Stimulated activated CD4-positive, alpha-beta T cell treated with anti-CD3 and anti-CD28 coated beads, Interleukin-12 subunit alpha, Interleukin-12 subunit beta, amount 100 ng/mL, for 24 hours (primary cell): ENCODE measurements around the gene SOX8.
"Not testable (repeated sequence)": the region's sequence is repeated elsewhere in the genome, so short reads cannot be mapped to it uniquely, and the experiment has no call there.

Experiments
- DNase-seq, 2 experiments: peaks; one replicate each; pipeline ENCODE4 v3.0.0-alpha.2; 2020; ENCODE audit warnings: low read depth in 2 of 2

SOX8 gene

GRCh38 chr16:1025183-1025809, 43.7 kb downstream of the SOX8 start:
- not testable (repeated sequence) for DNase-seq

GRCh38 chr16:1026057-1026783, 44.6 kb downstream of the SOX8 start:
- no peak for DNase-seq

GRCh38 chr16:1026784-1027500, 45.4 kb downstream of the SOX8 start:
- no peak for DNase-seq

DNA sequence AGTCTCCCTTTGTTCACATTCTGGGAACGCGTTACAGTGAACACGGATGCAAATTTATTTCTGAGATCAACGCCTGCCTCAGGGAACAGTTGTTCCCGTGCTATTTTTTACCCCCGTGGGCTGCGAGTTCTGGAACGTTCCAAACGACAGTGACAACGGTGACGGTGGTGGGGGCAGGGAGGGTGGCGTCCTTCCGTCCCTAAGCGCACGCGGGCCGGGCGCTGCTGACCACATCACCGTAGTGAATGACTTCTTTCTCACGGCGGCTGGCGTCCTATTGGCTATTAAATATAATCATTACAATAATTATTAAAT, 45.9 kb downstream of the SOX8 start:
- no peak for DNase-seq

- DNase-seq: no peak
Measured at GRCh38 chr16:1028056-1028455, 46.5 kb downstream of the SOX8 start.

DNA sequence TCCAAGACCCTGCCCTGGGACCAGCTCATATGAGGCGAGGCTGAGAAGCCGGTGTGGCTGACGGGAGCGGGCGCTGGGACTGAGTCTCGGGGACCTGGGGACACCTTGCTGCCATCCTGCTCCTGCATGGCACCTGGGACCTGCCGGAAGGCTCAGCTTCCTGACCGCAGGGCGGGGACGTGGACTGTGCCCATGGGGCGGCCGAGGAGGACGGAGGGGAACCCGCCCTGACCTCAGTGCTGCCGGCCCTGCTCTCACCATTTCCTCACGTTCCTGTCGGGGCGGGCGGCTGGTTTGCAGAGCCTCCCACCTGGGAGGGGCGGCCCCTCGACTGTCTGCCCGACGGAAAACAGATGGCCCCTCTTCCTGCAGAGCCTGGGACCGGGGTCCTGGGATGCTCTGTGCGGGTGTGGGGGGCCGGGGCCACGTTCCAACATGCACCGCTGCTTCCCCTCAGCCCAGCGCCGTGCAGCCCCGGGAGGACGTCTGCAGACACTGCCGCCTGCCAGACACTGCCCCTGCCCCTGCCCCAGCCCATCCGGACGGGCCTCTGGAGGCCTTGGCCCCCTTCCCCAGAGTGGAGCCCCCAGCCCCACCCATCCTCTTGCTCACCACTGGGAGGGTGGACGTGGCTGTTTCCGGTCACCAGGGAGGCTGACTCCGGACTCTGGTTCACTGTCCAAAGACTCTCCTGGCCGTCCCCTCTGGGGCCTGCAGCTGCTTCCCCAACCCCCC, 47.1 kb downstream of the SOX8 start:
- DNase-seq: no peak

DNA sequence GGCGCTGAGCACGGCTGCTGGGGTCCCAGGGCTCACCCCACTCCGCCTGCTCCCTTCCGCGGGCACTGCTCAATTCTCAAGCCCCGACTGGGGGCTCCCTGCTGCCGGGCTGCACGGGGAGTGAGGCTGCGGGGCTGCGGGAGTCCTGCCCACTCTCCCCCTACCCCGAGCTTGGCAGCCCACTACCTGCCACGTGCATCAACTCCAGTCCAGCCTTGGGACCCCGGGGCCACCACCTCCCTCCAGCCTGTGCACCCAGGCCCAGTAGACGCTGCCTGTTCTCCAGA, 47.6 kb downstream of the SOX8 start:
- no peak for DNase-seq

DNA sequence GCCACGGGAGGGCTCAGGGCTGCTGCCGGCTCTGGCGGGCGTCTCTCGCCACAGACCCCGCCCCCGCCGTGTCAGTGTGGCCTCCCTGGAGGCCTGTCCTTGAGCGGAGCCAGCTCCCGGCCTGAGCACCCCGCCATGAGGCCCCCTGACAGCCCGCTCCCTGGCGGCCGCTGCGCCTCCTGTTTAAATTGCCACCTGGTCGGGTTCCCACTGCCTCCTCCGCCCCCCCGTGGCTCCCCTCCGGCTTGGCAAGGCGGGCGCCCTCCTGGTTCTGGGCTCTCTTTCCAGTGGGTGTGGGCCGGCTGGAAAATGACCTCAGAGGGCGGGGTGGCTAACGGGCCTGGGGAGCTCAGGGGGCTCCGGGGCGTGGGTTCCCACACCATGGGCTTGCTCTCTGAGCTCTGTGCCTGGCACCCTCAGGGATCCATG, 48.9 kb downstream of the SOX8 start:
- no peak for DNase-seq

GRCh38 chr16:1031666-1032065, 50.1 kb downstream of the SOX8 start:
- DNase-seq: no peak

DNA sequence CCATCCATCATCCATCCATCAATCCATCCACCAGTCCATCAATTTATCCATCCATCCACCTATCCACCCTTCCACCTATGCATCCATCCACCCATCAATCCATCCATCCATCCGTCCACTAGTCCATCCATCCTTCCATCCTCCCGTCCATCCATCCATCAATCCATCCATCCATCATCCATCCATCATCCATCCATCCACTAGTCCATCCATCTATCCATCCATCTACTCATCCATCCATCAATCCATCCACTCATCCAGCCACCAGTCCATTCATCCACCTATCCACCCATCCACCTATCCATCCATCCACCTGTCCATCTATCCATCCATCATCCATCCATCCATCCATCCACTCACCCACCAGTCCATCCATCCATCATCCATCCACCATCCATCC, 51.0 kb downstream of the SOX8 start:
- no peak for DNase-seq

- no peak for DNase-seq
Measured at GRCh38 chr16:1033128-1033679, 51.6 kb downstream of the SOX8 start.

DNA sequence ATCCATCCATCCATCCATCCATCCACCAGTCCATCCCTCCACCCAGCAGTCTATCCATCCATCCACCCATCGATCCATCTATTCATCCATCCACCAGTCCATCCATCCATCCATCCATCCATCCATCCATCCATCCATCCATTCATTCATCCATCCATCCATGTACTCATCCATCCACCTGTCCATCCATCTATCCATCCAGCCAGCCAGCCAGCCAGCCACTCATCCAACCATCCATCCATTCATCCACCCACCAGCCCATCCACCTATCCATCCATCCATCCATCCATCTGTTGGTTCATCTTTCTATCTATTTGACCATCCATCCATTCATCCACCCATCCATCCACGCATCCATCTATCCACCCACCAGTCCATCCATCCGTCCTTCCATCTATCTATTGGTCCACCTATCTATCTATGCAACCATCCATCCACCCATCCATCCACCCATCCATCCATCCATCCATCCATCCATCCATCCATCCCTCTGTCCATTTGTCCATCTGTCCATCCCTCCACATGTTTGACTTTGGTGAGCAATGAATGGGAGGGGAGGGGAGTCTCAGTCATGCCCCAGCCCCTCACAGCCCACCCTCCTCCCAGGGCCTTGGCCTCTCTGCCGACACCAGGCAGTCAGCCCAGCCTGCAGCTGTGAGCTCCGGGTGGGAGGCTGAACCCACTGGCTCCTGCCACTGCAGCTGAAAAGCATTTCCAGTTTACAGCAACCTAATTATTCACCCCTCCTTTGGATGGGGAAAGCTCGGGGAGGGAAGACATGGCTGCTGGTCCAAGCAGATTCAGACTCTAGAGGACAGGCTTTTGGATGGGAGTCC, 52.9 kb downstream of the SOX8 start:
- no peak for DNase-seq

- DNase-seq: no peak
Measured at GRCh38 chr16:1035066-1035415, 53.5 kb downstream of the SOX8 start.

DNA sequence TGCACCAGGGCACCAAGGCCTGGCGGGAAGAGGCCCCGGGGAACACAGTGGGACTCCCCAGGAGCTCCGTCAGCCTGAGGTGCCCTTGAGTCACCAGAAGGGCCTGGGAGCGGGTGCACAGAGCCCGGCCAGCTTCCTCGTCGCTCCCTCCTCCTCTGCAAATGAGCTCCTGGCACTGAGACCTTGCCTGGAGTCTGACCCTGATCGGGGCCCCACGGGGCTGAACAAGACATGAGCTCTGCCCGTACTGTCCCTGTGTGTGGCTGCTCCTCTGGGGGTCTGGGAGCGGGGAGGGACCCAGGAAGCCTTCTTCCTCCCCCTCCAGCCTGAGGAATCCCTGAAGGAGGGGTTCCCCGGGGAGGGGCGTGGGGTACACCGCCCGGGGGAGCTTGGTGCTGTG, 54.6 kb downstream of the SOX8 start:
- DNase-seq: no peak
